Liver (tissue), 3 donors: ENCODE measurements around the gene IGF2BP3.
A peak's percentile ranks its signal among the peaks of the same experiment; 100 is the strongest.

Source experiments
- EGR1 ChIP-seq, 2 donors: IDR thresholded peaks; 2 replicates each; pipeline ENCODE4 v1.6.1; 2016 to 2018; ENCODE audit warnings: antibody characterized with exemption in 2 of 2, low read depth in 2 of 2
- FOXA1 ChIP-seq: IDR thresholded peaks from 2 replicates; pipeline ENCODE4 v1.6.1; 2016; ENCODE audit warnings: antibody characterized with exemption
- GABPA ChIP-seq, 2 donors: IDR thresholded peaks in 1 of 2; conservative IDR thresholded peaks in 1 of 2; 2 replicates each; pipeline ENCODE4 v1.6.1; 2016; ENCODE audit warnings: antibody characterized with exemption in 2 of 2, mild to moderate bottlenecking in 1 of 2, moderate library complexity in 1 of 2
- HNF4G ChIP-seq: IDR thresholded peaks from 2 replicates; pipeline ENCODE4 v1.6.1; 2016; ENCODE audit warnings: antibody characterized with exemption
- JUND ChIP-seq, 2 donors: IDR thresholded peaks; 2 replicates each; pipeline ENCODE4 v1.6.1; 2016; ENCODE audit warnings: antibody characterized with exemption in 2 of 2
- RAD21 ChIP-seq, 2 donors: IDR thresholded peaks; 2 replicates each; pipeline ENCODE4 v1.6.1; 2016; ENCODE audit warnings: antibody characterized with exemption in 2 of 2, mild to moderate bottlenecking in 2 of 2
- SP1 ChIP-seq: IDR thresholded peaks from 2 replicates; pipeline ENCODE4 v1.6.1; 2018; ENCODE audit warnings: antibody characterized with exemption, mild to moderate bottlenecking
- TAF1 ChIP-seq: conservative IDR thresholded peaks from 2 replicates; pipeline ENCODE4 v1.6.1; 2016; ENCODE audit warnings: antibody characterized with exemption, mild to moderate bottlenecking
- YY1 ChIP-seq: IDR thresholded peaks from 2 replicates; pipeline ENCODE4 v1.6.1; 2016; ENCODE audit warnings: antibody characterized with exemption, mild to moderate bottlenecking
- TF ChIP-seq, protein P1 (sequence below): fragments of 150-350 bp; IDR thresholded peaks from 2 replicates; pipeline ENCODE4 v1.5.1; 2017; ENCODE audit warnings: improper control_type of control experiment, low read depth, low read length; ENCODE audit not compliant: missing input control
- TF ChIP-seq, protein P2 (sequence below): IDR thresholded peaks from 2 replicates; pipeline ENCODE4 v1.6.1; 2016; ENCODE audit warnings: antibody characterized with exemption
- TF ChIP-seq, protein P3 (sequence below): IDR thresholded peaks from 2 replicates; pipeline ENCODE4 v1.6.1; 2016; ENCODE audit warnings: antibody characterized with exemption
- TF ChIP-seq, protein P4 (sequence below): IDR thresholded peaks from 2 replicates; pipeline ENCODE4 v1.6.1; 2016; ENCODE audit warnings: antibody characterized with exemption, mild to moderate bottlenecking
- donor health status: healthy.
- donor health status: healthy.

DNA sequence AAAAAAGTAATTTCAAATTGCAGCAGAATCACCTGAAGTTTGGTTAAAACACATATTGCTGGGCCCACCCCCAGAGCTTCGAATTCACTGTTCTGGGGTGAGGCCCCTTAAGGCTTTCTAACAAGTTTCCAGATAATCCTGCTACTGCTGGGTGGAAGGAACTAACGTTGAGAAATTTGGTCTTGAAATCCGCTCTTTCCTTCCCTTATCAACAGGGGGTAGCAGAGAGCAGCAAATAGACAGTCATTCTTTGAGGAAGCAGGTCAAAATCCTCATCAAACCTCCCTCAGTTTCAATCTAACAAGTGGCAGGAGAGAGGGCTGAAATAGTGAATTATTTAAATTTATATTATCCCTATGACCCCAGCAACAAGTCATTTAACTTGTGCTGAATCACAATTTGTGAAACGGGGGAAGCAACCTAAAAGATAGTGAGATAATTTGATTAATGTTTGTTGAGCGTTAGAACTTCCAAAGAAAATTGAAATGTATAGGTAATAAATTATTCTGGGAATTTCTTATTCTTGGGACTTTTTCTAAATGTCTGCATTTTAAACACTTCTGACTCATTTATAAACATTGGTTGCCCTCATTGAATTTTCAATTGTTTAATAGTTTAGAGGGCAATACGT, 192.8 kb downstream of the IGF2BP3 start:
- TF ChIP-seq FOXA1: no peak
- TF ChIP-seq, protein P1, sequence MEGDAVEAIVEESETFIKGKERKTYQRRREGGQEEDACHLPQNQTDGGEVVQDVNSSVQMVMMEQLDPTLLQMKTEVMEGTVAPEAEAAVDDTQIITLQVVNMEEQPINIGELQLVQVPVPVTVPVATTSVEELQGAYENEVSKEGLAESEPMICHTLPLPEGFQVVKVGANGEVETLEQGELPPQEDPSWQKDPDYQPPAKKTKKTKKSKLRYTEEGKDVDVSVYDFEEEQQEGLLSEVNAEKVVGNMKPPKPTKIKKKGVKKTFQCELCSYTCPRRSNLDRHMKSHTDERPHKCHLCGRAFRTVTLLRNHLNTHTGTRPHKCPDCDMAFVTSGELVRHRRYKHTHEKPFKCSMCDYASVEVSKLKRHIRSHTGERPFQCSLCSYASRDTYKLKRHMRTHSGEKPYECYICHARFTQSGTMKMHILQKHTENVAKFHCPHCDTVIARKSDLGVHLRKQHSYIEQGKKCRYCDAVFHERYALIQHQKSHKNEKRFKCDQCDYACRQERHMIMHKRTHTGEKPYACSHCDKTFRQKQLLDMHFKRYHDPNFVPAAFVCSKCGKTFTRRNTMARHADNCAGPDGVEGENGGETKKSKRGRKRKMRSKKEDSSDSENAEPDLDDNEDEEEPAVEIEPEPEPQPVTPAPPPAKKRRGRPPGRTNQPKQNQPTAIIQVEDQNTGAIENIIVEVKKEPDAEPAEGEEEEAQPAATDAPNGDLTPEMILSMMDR: peak; percentile 83
- TF ChIP-seq JUND (IDR thresholded peaks at IDR 0.05): no peak
- no peak for TF ChIP-seq TAF1
- no peak for TF ChIP-seq EGR1 (IDR thresholded peaks at IDR 0.05; ENCODE audit: low read depth in 2 of 2)
- TF ChIP-seq YY1: no peak
- TF ChIP-seq, protein P2, sequence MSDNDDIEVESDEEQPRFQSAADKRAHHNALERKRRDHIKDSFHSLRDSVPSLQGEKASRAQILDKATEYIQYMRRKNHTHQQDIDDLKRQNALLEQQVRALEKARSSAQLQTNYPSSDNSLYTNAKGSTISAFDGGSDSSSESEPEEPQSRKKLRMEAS: no peak
- TF ChIP-seq HNF4G: no peak
- TF ChIP-seq RAD21 (IDR thresholded peaks at IDR 0.05): peak; percentile 93 to 94
- no peak for TF ChIP-seq SP1
- TF ChIP-seq, protein P3, sequence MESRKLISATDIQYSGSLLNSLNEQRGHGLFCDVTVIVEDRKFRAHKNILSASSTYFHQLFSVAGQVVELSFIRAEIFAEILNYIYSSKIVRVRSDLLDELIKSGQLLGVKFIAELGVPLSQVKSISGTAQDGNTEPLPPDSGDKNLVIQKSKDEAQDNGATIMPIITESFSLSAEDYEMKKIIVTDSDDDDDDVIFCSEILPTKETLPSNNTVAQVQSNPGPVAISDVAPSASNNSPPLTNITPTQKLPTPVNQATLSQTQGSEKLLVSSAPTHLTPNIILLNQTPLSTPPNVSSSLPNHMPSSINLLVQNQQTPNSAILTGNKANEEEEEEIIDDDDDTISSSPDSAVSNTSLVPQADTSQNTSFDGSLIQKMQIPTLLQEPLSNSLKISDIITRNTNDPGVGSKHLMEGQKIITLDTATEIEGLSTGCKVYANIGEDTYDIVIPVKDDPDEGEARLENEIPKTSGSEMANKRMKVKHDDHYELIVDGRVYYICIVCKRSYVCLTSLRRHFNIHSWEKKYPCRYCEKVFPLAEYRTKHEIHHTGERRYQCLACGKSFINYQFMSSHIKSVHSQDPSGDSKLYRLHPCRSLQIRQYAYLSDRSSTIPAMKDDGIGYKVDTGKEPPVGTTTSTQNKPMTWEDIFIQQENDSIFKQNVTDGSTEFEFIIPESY: no peak
- TF ChIP-seq, protein P4, sequence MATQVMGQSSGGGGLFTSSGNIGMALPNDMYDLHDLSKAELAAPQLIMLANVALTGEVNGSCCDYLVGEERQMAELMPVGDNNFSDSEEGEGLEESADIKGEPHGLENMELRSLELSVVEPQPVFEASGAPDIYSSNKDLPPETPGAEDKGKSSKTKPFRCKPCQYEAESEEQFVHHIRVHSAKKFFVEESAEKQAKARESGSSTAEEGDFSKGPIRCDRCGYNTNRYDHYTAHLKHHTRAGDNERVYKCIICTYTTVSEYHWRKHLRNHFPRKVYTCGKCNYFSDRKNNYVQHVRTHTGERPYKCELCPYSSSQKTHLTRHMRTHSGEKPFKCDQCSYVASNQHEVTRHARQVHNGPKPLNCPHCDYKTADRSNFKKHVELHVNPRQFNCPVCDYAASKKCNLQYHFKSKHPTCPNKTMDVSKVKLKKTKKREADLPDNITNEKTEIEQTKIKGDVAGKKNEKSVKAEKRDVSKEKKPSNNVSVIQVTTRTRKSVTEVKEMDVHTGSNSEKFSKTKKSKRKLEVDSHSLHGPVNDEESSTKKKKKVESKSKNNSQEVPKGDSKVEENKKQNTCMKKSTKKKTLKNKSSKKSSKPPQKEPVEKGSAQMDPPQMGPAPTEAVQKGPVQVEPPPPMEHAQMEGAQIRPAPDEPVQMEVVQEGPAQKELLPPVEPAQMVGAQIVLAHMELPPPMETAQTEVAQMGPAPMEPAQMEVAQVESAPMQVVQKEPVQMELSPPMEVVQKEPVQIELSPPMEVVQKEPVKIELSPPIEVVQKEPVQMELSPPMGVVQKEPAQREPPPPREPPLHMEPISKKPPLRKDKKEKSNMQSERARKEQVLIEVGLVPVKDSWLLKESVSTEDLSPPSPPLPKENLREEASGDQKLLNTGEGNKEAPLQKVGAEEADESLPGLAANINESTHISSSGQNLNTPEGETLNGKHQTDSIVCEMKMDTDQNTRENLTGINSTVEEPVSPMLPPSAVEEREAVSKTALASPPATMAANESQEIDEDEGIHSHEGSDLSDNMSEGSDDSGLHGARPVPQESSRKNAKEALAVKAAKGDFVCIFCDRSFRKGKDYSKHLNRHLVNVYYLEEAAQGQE: no peak
- TF ChIP-seq GABPA (IDR thresholded peaks at IDR 0.05 in 1 of 2, conservative IDR thresholded peaks at IDR 0.05 in 1 of 2): no peak
